B cell (primary cell): Measurements from ENCODE around the gene SLC4A4.

ENCODE experiments used
- EZH2 ChIP-seq: IDR thresholded peaks from 2 replicates; pipeline ENCODE4 v1.6.1; 2012; ENCODE audit warnings: borderline replicate concordance, low read depth, mild to moderate bottlenecking, moderate library complexity, low read length; ENCODE audit not compliant: insufficient read depth, poor library complexity, severe bottlenecking
- TF ChIP-seq, protein P1 (sequence below): fragments of 200-600 bp; IDR thresholded peaks from one replicate; pipeline ENCODE4 v1.8.0; 2022; ENCODE audit warnings: antibody characterized with exemption, mild to moderate bottlenecking

GRCh38 chr4:71338846-71339593, at the start of gene SLC4A4:
- no peak for TF ChIP-seq EZH2
- TF ChIP-seq, protein P1, sequence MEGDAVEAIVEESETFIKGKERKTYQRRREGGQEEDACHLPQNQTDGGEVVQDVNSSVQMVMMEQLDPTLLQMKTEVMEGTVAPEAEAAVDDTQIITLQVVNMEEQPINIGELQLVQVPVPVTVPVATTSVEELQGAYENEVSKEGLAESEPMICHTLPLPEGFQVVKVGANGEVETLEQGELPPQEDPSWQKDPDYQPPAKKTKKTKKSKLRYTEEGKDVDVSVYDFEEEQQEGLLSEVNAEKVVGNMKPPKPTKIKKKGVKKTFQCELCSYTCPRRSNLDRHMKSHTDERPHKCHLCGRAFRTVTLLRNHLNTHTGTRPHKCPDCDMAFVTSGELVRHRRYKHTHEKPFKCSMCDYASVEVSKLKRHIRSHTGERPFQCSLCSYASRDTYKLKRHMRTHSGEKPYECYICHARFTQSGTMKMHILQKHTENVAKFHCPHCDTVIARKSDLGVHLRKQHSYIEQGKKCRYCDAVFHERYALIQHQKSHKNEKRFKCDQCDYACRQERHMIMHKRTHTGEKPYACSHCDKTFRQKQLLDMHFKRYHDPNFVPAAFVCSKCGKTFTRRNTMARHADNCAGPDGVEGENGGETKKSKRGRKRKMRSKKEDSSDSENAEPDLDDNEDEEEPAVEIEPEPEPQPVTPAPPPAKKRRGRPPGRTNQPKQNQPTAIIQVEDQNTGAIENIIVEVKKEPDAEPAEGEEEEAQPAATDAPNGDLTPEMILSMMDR = no peak
